Posterior cingulate gyrus (tissue), 11 donors: Measurements from ENCODE around the gene UVSSA.
A peak's percentile ranks its signal among the peaks of the same experiment; 100 is the strongest.
"Not testable (repeated sequence)": the region's sequence is repeated elsewhere in the genome, so short reads cannot be mapped to it uniquely, and the experiment has no call there.

Experiments used
- DNase-seq, 10 donors: peaks; one replicate each; pipeline versions ENCODE4 v3.0.0 to v3.0.0-alpha.2; 2020 to 2021; ENCODE audit warnings: mixed read lengths in 3 of 10
- intact Hi-C: fragments of 100-400 bp; cut with DNase I; formaldehyde crosslinking; loops from one replicate; pipeline ENCODE4 v1.15.1; 2023

UVSSA gene

GRCh38 chr4:1328267-1329155, 18.5 kb upstream of the UVSSA start:
- intact Hi-C loops = no loop called here
- DNase-seq = peak in 4 of 10 donors; percentile 3 to 76 (median 64)

- DNase-seq = peak in 4 of 10 donors; percentile 4 to 78 (median 70)
- intact Hi-C loops = no loop called here
Observed at GRCh38 chr4:1329408-1330371, 17.3 kb upstream of the UVSSA start.

- intact Hi-C loops = no loop called here
- DNase-seq = peak in 3 of 10 donors; percentile 57 to 79 (median 59)
Observed at GRCh38 chr4:1330761-1331590, 16.0 kb upstream of the UVSSA start.

GRCh38 chr4:1331591-1332353, 15.2 kb upstream of the UVSSA start:
- peak in 3 of 10 donors; percentile 57 to 82 (median 76) for DNase-seq

GRCh38 chr4:1332686-1333085, 14.3 kb upstream of the UVSSA start:
- intact Hi-C loops = no loop called here
- DNase-seq = peak in 3 of 10 donors; percentile 59 to 75 (median 70)

More at GRCh38 chr4:1331591-1332353, 15.2 kb upstream of the UVSSA start:
- intact Hi-C loops = no loop called here

GRCh38 chr4:1333256-1333655, 13.8 kb upstream of the UVSSA start:
- peak in 2 of 10 donors; percentile 54 to 79 for DNase-seq
- intact Hi-C loops = no loop called here

GRCh38 chr4:1333851-1334578, 13.0 kb upstream of the UVSSA start:
- intact Hi-C loops = not testable (repeated sequence)
- peak in 2 of 10 donors; percentile 69 to 70 for DNase-seq

- intact Hi-C loops = no loop called here
- peak in 3 of 10 donors; percentile 29 to 84 (median 70) for DNase-seq
Observed at GRCh38 chr4:1334579-1334895, 12.5 kb upstream of the UVSSA start.

- intact Hi-C loops = not testable (repeated sequence)
- DNase-seq = peak in 1 of 10 donors; percentile 6
Observed at GRCh38 chr4:1335193-1335883, 11.7 kb upstream of the UVSSA start.

- DNase-seq = peak in 2 of 10 donors; percentile 9 to 42
- intact Hi-C loops = no loop called here
Observed at GRCh38 chr4:1336088-1336491, 10.9 kb upstream of the UVSSA start.

- DNase-seq = peak in 2 of 10 donors; percentile 60 to 74
- intact Hi-C loops = no loop called here
Observed at GRCh38 chr4:1337376-1337831, 9.6 kb upstream of the UVSSA start.

GRCh38 chr4:1337951-1338751, 8.9 kb upstream of the UVSSA start:
- DNase-seq = peak in 2 of 10 donors; percentile 66 to 78
- intact Hi-C loops = no loop called here

- peak in 2 of 10 donors; percentile 74 to 82 for DNase-seq
- intact Hi-C loops = no loop called here
Observed at GRCh38 chr4:1338752-1339414, 8.1 kb upstream of the UVSSA start.

GRCh38 chr4:1339489-1339888, 7.5 kb upstream of the UVSSA start:
- peak in 2 of 10 donors; percentile 68 to 79 for DNase-seq
- intact Hi-C loops = no loop called here

- intact Hi-C loops = loop anchor here (10.0 kb wide), 1 partner anchor 175 kb away; no protein-coding TSS in a partner anchor
Observed at GRCh38 chr4:1340181-1340747, 6.7 kb upstream of the UVSSA start.

GRCh38 chr4:1340861-1341260, 6.1 kb upstream of the UVSSA start:
- intact Hi-C loops = loop anchor here (10.0 kb wide), 1 partner anchor 176 kb away; no protein-coding TSS in a partner anchor
- peak in 2 of 10 donors; percentile 32 to 71 for DNase-seq

More at GRCh38 chr4:1340181-1340747, 6.7 kb upstream of the UVSSA start:
- peak in 2 of 10 donors; percentile 63 to 83 for DNase-seq
